A549 (cell line): ENCODE results near the gene TIPARP. TPM values are rescaled to one million over a fixed set of nuclear protein-coding genes. Genes with fewer than 3 reads are reported as not detected.
"Not testable (repeated sequence)": the region's sequence is repeated elsewhere in the genome, so short reads cannot be mapped to it uniquely, and the experiment has no call there.

Experiments
- ATAC-seq, 2 experiments: fragments of 200-7000 bp in 1 of 2; fragments of >200 bp in 1 of 2; cut with Nextera tagmentation in 1 of 2; cut with Tn5 transposase in 1 of 2; 3 replicates each; pipeline versions ENCODE4 v1.8.0 to v1.9.1; 2018 to 2020; ENCODE audit warnings: mild to moderate bottlenecking in 1 of 2, moderate library complexity in 1 of 2
- CTCF ChIA-PET: fragments of 300-600 bp; sonication (Branson Sonifier 250); formaldehyde crosslinking; extraction: SDS; loops from one replicate; lab custom pipeline; 2021; ENCODE audit warnings: antibody characterized with exemption, inconsistent platforms; lab: Yijun Ruan, JAX
- POLR2A ChIA-PET: fragments of 350-600 bp; formaldehyde crosslinking; extraction: SDS; loops from one replicate; lab custom pipeline; 2021; ENCODE audit warnings: antibody characterized with exemption, inconsistent platforms; lab: Yijun Ruan, JAX
- DNase-seq, 2 experiments: peaks; one replicate each; pipeline versions ENCODE4 v3.0.0 to v3.0.0-alpha.2; 2011 to 2016; ENCODE audit warnings: low read depth in 1 of 2, low spot score in 1 of 2
- FAIRE-seq: peaks from 2 replicates; lab custom pipeline; 2011; peaks lifted over from hg19 to GRCh38; lab: Jason Lieb, UNC
- H3K27ac ChIP-seq, 2 experiments: fragments of >200 bp; sonication (Bioruptor Twin); formaldehyde crosslinking; 3 replicates each; pipeline ENCODE4 v1.5.1; 2016 to 2017
- H3K4me1 ChIP-seq: fragments of >200 bp; sonication (Bioruptor Twin); formaldehyde crosslinking; 3 replicates; pipeline ENCODE4 v1.6.1; 2016
- H3K4me2 ChIP-seq: fragments of >200 bp; sonication (Bioruptor Twin); formaldehyde crosslinking; 3 replicates; pipeline ENCODE4 v1.6.1; 2016
- H3K4me3 ChIP-seq: fragments of >200 bp; sonication (Bioruptor Twin); formaldehyde crosslinking; 3 replicates; pipeline ENCODE4 v1.5.1; 2016
- H3K9me3 ChIP-seq: fragments of >200 bp; sonication (Bioruptor Twin); formaldehyde crosslinking; 3 replicates; pipeline ENCODE4 v1.6.1; 2016
- BCL3 ChIP-seq: fragments of >200 bp; sonication (Bioruptor Twin); formaldehyde crosslinking; IDR thresholded peaks from 3 replicates; pipeline ENCODE4 v1.6.1; 2016
- CBX2 ChIP-seq: fragments of 200-600 bp; sonication (generic); IDR thresholded peaks from 2 replicates; pipeline ENCODE4 v1.6.1; 2016; ENCODE audit warnings: low read depth, mild to moderate bottlenecking, borderline replicate concordance
- CBX8 ChIP-seq: fragments of 200-600 bp; sonication (generic); IDR thresholded peaks from 2 replicates; pipeline ENCODE4 v1.6.1; 2016
- CEBPB ChIP-seq, 2 experiments: fragments of >200 bp in 1 of 2; sonication (Bioruptor Twin) in 1 of 2; formaldehyde crosslinking in 1 of 2; IDR thresholded peaks; 2 replicates each; pipeline ENCODE4 v1.6.1; 2012 to 2016
- CHD2 ChIP-seq: fragments of 150-350 bp; IDR thresholded peaks from 2 replicates; pipeline ENCODE4 v1.6.1; 2014; ENCODE audit warnings: low read length; ENCODE audit not compliant: partially characterized antibody
- CHD4 ChIP-seq: fragments of 200-600 bp; sonication (generic); IDR thresholded peaks from 2 replicates; pipeline ENCODE4 v1.6.1; 2016; ENCODE audit warnings: antibody characterized with exemption, mild to moderate bottlenecking, borderline replicate concordance
- E2F6 ChIP-seq: IDR thresholded peaks from 2 replicates; pipeline ENCODE4 v1.6.1; 2012; ENCODE audit warnings: low read depth, borderline replicate concordance
- FOSB ChIP-seq: fragments of 250-450 bp; sonication (Bioruptor Pico); IDR thresholded peaks from 2 replicates; pipeline ENCODE4 v1.5.0; 2020; ENCODE audit warnings: mild to moderate bottlenecking, moderate library complexity
- HDAC2 ChIP-seq: fragments of 200-600 bp; sonication (generic); IDR thresholded peaks from 2 replicates; pipeline ENCODE4 v1.6.1; 2016
- HES2 ChIP-seq: fragments of >200 bp; sonication (Bioruptor Twin); formaldehyde crosslinking; IDR thresholded peaks from 2 replicates; pipeline ENCODE4 v1.6.1; 2016
- HEYL ChIP-seq: fragments of 250-450 bp; sonication (Bioruptor Pico); IDR thresholded peaks from 2 replicates; pipeline ENCODE4 v1.8.0; 2021; ENCODE audit warnings: mild to moderate bottlenecking, moderate library complexity
- HOXA7 ChIP-seq: fragments of 250-450 bp; sonication (Bioruptor Pico); IDR thresholded peaks from 2 replicates; pipeline ENCODE4 v1.5.0; 2020; ENCODE audit warnings: mild to moderate bottlenecking, moderate library complexity
- HOXB13 ChIP-seq: fragments of 250-450 bp; sonication (Bioruptor Pico); IDR thresholded peaks from 2 replicates; pipeline ENCODE4 v1.5.0; 2020; ENCODE audit warnings: low read depth, mild to moderate bottlenecking, moderate library complexity
- JUN ChIP-seq, 2 experiments: fragments of >200 bp; sonication (Bioruptor Twin); formaldehyde crosslinking; IDR thresholded peaks; 2 replicates in 1 of 2; 3 replicates in 1 of 2; pipeline ENCODE4 v1.6.1; 2016 to 2017
- JUNB ChIP-seq: fragments of >200 bp; sonication (Bioruptor Twin); formaldehyde crosslinking; IDR thresholded peaks from 2 replicates; pipeline ENCODE4 v1.6.1; 2016
- MYC ChIP-seq: IDR thresholded peaks from 2 replicates; pipeline ENCODE4 v1.6.1; 2012; ENCODE audit warnings: mild to moderate bottlenecking, inconsistent platforms, low read length, improper control_type of control experiment, borderline replicate concordance
- NFE2L2 ChIP-seq: fragments of 150-350 bp; conservative IDR thresholded peaks from 2 replicates; pipeline ENCODE4 v1.6.1; 2014; ENCODE audit warnings: low read length
- PBX3 ChIP-seq: IDR thresholded peaks from 2 replicates; pipeline ENCODE4 v1.6.1; 2012
- RCOR1 ChIP-seq: fragments of 150-350 bp; IDR thresholded peaks from 2 replicates; pipeline ENCODE4 v1.6.1; 2014; ENCODE audit warnings: antibody characterized with exemption, low read length, low read depth
- REST ChIP-seq: fragments of 200-600 bp; sonication (generic); IDR thresholded peaks from 2 replicates; pipeline ENCODE4 v1.6.1; 2016; ENCODE audit warnings: antibody characterized with exemption, mild to moderate bottlenecking, moderate library complexity
- SREBF2 ChIP-seq: fragments of 450-650 bp; IDR thresholded peaks from 2 replicates; pipeline ENCODE4 v1.6.1; 2014; ENCODE audit warnings: mild to moderate bottlenecking, moderate library complexity
- TFCP2L1 ChIP-seq: fragments of 250-450 bp; sonication (Bioruptor Pico); IDR thresholded peaks from 2 replicates; pipeline ENCODE4 v1.5.0; 2021; ENCODE audit warnings: mild to moderate bottlenecking
- ZC3H11A ChIP-seq: fragments of 450-650 bp; IDR thresholded peaks from 2 replicates; pipeline ENCODE4 v1.6.1; 2014; ENCODE audit warnings: antibody characterized with exemption, mild to moderate bottlenecking
- ZFP36 ChIP-seq: fragments of 450-650 bp; IDR thresholded peaks from 2 replicates; pipeline ENCODE4 v1.6.1; 2014; ENCODE audit warnings: borderline replicate concordance; ENCODE audit not compliant: partially characterized antibody
- WGBS: methylation state at CpG from one replicate; pipeline ENCODE4 v1.1.6; 2017; ENCODE audit errors: missing lambda C conversion rate; 5-methylcytosine and 5-hydroxymethylcytosine counted together
- polyA plus RNA-seq, 4 experiments: library from polyadenylated mRNA; depleted of rRNA in 3 of 4; stranded (reverse); fragments of >200 nt; fragmentation: RNase III in 1 of 4; extraction: RNeasy Plus Mini Kit Qiagen cat#74134 plus additional on column Dnase treatment in 1 of 4; gene quantifications; 2 replicates in 3 of 4; 3 replicates in 1 of 4; pipeline ENCODE4 v1.2.3, GENCODE V29; 2011 to 2017

Gene TIPARP
- polyA plus RNA-seq, 2 of the 4 experiments (the other 2 are of a cell fraction) = 11.8 to 16.5 TPM

- TF ChIP-seq HOXB13 = no peak
- no peak for TF ChIP-seq JUNB
These were observed 27.4 kb upstream of the TIPARP start (continued) for GRCh38 chr3:156646958-156647357.

- ChIA-PET POLR2A (no interaction called here), CTCF (interaction anchor here (1.5 kb wide), 1 partner anchor 26 kb away, joined by 6 read pairs; the partner anchor contains the start of gene TIPARP)
These were observed 26.3 kb upstream of the TIPARP start for GRCh38 chr3:156648086-156648485.

GRCh38 chr3:156649681-156650080 is 24.7 kb upstream of the TIPARP start:
- FAIRE-seq (no peak), DNase-seq (no peak), ATAC-seq (no peak)
- ChIA-PET CTCF (no interaction called here), POLR2A (no interaction called here)
- Histone ChIP-seq H3K9me3 (peaks cover 3% of the 10 kb centered on the region; the same call in 1 of the 3 replicates), H3K4me2 (no peak overlapping the region), H3K27ac (no peak overlapping the region), H3K4me3 (no peak overlapping the region), H3K4me1 (no peaks in the 10 kb centered on the region)
- TF ChIP-seq HOXA7 (CRISPR knock-in tag) (no peak), HES2 (no peak), HEYL (CRISPR knock-in tag) (no peak), CHD4 (no peak), PBX3 (no peak), BCL3 (no peak), SREBF2 (no peak), FOSB (CRISPR knock-in tag) (no peak), ZC3H11A (no peak), NFE2L2 (no peak), REST (no peak), HDAC2 (no peak), MYC (no peak), CBX8 (no peak), E2F6 (no peak), CEBPB (IDR thresholded peaks at IDR 0.05) (no peak), ZFP36 (no peak), CHD2 (no peak), TFCP2L1 (CRISPR knock-in tag) (no peak), JUN (IDR thresholded peaks at IDR 0.05) (no peak)
- 88% methylated on average over 1 of the region's 1 CpG for WGBS

More at GRCh38 chr3:156648086-156648485, 26.3 kb upstream of the TIPARP start:
- TF ChIP-seq RCOR1 (no peak), CBX2 (no peak)
- no peak overlapping the region for H3K27ac ChIP-seq
- no peak overlapping the region for H3K4me2 ChIP-seq
- H3K4me3 ChIP-seq = no peak overlapping the region
- H3K4me1 ChIP-seq = no peaks in the 10 kb centered on the region
- 37% methylated on average over 3 of the region's 3 CpGs for WGBS
- DNase-seq (no peak), ATAC-seq (no peak), FAIRE-seq (no peak)
- peaks cover 3% of the 10 kb centered on the region; the same call in 1 of the 3 replicates for H3K9me3 ChIP-seq

GRCh38 chr3:156652661-156653060 is 21.7 kb upstream of the TIPARP start:
- H3K4me2 ChIP-seq, H3K27ac ChIP-seq, H3K4me3 ChIP-seq, ATAC-seq, H3K9me3 ChIP-seq, DNase-seq, FAIRE-seq, POLR2A ChIA-PET, H3K4me1 ChIP-seq: not testable (repeated sequence)
- CTCF ChIA-PET = interaction anchor here (0.6 to 1.0 kb wide), 2 partner anchors 15 to 21 kb away, joined by 3 read pairs; no protein-coding TSS in a partner anchor
- WGBS = 95% methylated on average over 2 of the region's 2 CpGs
